ENCODE data around the gene KCNIP4.

Gene KCNIP4

GRCh38 chr4:20938204-20938603 lies 1010.4 kb downstream of the KCNIP4 start:
- DNase-seq (ENCODE audit: low read depth): no peak

- DNase-seq (ENCODE audit: low read depth): no peak
Observed at GRCh38 chr4:20926529-20926928, 1022.0 kb downstream of the KCNIP4 start.

GRCh38 chr4:20925176-20925575 lies 1023.4 kb downstream of the KCNIP4 start:
- no peak for DNase-seq (ENCODE audit: low read depth)

- DNase-seq (ENCODE audit: low read depth): no peak
Observed at GRCh38 chr4:20922962-20923361, 1025.6 kb downstream of the KCNIP4 start.

GRCh38 chr4:20916106-20916505 lies 1032.5 kb downstream of the KCNIP4 start:
- no peak for DNase-seq (ENCODE audit: low read depth)

- DNase-seq (ENCODE audit: low read depth): no peak
Observed at GRCh38 chr4:20904966-20905365, 1043.6 kb downstream of the KCNIP4 start.

GRCh38 chr4:20901851-20902250 lies 1046.7 kb downstream of the KCNIP4 start:
- DNase-seq (ENCODE audit: low read depth): no peak

GRCh38 chr4:20899591-20899990 lies 1049.0 kb downstream of the KCNIP4 start:
- no peak for DNase-seq (ENCODE audit: low read depth)

- no peak for DNase-seq (ENCODE audit: low read depth)
Observed at GRCh38 chr4:20895988-20896387, 1052.6 kb downstream of the KCNIP4 start.

GRCh38 chr4:20895208-20895607 lies 1053.4 kb downstream of the KCNIP4 start:
- DNase-seq (ENCODE audit: low read depth): no peak

- no peak for DNase-seq (ENCODE audit: low read depth)
Observed at GRCh38 chr4:20890761-20891160, 1057.8 kb downstream of the KCNIP4 start.

GRCh38 chr4:20889901-20890300 lies 1058.7 kb downstream of the KCNIP4 start:
- no peak for DNase-seq (ENCODE audit: low read depth)

GRCh38 chr4:20883677-20884076 lies 1064.9 kb downstream of the KCNIP4 start:
- no peak for DNase-seq (ENCODE audit: low read depth)

GRCh38 chr4:20883231-20883630 lies 1065.3 kb downstream of the KCNIP4 start:
- no peak for DNase-seq (ENCODE audit: low read depth)

GRCh38 chr4:20882500-20882899 lies 1066.1 kb downstream of the KCNIP4 start:
- DNase-seq (ENCODE audit: low read depth): no peak

GRCh38 chr4:20881658-20882057 lies 1066.9 kb downstream of the KCNIP4 start:
- DNase-seq (ENCODE audit: low read depth): no peak

- no peak for DNase-seq (ENCODE audit: low read depth)
Observed at GRCh38 chr4:20878806-20879205, 1069.8 kb downstream of the KCNIP4 start.

GRCh38 chr4:20870436-20870835 lies 1078.1 kb downstream of the KCNIP4 start:
- DNase-seq (ENCODE audit: low read depth): no peak

GRCh38 chr4:20868108-20868507 lies 1080.5 kb downstream of the KCNIP4 start:
- no peak for DNase-seq (ENCODE audit: low read depth)

- DNase-seq (ENCODE audit: low read depth): no peak
Observed at GRCh38 chr4:20860878-20861277, 1087.7 kb downstream of the KCNIP4 start.

- no peak for DNase-seq (ENCODE audit: low read depth)
Observed at GRCh38 chr4:20859097-20859781, 1089.3 kb downstream of the KCNIP4 start.

- no peak for DNase-seq (ENCODE audit: low read depth)
Observed at GRCh38 chr4:20857081-20857480, 1091.5 kb downstream of the KCNIP4 start.

- DNase-seq (ENCODE audit: low read depth): no peak
Observed at GRCh38 chr4:20847124-20847747, 1101.3 kb downstream of the KCNIP4 start.

- DNase-seq (ENCODE audit: low read depth): no peak
Observed at GRCh38 chr4:20844311-20844710, 1104.3 kb downstream of the KCNIP4 start.

Measured in activated T-cell treated with anti-CD3 and anti-CD28 coated beads for 1 hour (primary cell).